Measurements from ENCODE around the gene PKIB. TPM values are rescaled to one million over a fixed set of nuclear protein-coding genes. Genes with fewer than 3 reads are reported as not detected.

The PKIB gene
- total RNA-seq, 4 donors from 2014 or later: 1.1 to 9.8 (median 4.5) TPM

DNA sequence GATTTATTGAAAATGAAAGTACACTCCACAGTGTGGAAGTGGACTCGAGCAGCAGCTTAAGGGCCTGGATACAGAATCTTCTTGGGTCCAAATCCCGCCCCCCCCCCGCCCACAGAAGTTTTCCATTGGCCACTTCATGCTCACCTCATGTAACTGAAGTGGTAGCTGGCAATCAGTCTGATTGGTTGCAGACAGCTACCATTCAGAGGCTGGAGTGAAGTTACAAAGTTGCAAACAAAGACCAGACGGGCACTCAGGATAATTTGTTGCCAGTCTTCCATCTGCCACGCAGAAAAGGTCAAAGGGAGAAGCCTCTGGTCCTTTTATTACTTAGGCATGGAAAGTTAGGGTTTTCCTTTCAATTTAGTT is 143.5 kb downstream of the PKIB start:
- no peak for ATAC-seq (ENCODE audit: low FRiP score)
- TF ChIP-seq, protein P1, sequence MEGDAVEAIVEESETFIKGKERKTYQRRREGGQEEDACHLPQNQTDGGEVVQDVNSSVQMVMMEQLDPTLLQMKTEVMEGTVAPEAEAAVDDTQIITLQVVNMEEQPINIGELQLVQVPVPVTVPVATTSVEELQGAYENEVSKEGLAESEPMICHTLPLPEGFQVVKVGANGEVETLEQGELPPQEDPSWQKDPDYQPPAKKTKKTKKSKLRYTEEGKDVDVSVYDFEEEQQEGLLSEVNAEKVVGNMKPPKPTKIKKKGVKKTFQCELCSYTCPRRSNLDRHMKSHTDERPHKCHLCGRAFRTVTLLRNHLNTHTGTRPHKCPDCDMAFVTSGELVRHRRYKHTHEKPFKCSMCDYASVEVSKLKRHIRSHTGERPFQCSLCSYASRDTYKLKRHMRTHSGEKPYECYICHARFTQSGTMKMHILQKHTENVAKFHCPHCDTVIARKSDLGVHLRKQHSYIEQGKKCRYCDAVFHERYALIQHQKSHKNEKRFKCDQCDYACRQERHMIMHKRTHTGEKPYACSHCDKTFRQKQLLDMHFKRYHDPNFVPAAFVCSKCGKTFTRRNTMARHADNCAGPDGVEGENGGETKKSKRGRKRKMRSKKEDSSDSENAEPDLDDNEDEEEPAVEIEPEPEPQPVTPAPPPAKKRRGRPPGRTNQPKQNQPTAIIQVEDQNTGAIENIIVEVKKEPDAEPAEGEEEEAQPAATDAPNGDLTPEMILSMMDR (IDR thresholded peaks at IDR 0.05): no peak

DNA sequence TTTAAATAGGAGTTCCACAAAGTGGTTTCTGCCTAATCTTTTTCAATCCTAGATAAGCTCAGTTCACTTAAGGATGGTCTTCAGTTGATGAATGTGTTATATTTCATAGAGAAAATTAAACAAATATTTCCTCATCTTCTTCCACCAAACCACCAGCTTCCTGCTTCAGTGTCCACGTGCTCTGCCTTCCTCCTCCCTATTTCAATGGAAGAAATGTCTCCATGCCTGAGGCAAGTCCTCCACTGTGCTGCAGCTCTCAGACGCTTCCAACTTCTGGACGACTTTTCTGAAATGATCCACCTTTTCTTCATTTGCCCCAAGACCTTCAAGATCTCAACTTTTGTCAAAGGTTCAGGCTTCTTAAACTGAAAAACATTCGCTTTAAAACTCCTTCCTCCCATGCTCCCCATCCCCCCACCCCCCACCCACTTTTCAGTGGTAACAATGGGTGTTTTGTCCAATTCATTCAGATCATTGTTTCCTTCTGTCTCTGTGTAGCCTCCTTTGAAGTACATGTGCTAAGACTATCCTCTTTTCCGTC is 144.1 kb downstream of the PKIB start:
- TF ChIP-seq, protein P1 (IDR thresholded peaks at IDR 0.05): no peak
- ATAC-seq (ENCODE audit: low FRiP score) (no peak), DNase-seq (ENCODE audit: low spot score) (no peak)

More for the DNA sequence above, 143.5 kb downstream of the PKIB start:
- DNase-seq (ENCODE audit: low spot score): no peak

DNA sequence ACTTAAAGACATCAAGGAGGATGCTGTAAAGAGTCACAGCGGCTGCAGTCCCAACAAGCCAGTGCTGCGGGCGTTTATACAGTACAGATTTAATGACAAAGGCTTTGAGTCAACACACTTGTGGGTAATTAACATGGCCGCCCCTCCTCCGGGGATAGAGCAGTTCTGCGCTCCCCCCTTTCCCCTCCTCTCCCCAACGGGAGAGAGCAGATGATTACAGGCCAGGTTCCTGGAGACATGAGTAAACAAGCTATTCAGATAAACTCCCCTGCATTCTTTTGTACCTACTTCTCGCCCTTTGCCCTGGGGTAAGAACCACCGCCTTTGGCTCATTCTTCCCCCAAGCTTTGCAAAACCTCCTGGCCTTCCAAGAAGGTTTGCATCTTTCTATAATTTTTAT is 145.7 kb downstream of the PKIB start:
- DNase-seq (ENCODE audit: low spot score) (no peak), ATAC-seq (ENCODE audit: low FRiP score) (no peak)
- TF ChIP-seq, protein P1 (IDR thresholded peaks at IDR 0.05): no peak

DNA sequence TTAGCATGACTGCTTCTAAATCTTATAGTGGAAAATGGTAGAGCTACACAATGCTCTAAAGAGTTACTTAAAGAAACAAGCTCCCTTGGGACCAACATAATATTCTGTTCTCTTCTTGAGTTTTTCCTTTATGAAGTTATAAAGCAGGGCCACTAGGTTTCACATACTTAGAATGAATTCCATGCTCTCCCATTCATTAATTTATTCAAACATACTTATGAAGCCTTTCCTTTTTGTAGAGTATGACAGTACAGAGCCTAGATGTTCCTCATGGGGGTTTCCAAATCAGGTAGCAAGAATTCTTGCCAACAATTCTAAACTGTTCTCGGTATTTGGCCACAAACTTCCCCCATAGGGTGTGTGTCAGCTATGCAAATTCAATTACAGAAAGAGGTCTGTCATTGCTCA is 148.7 kb downstream of the PKIB start:
- ATAC-seq (ENCODE audit: low FRiP score): no peak
- no peak for DNase-seq (ENCODE audit: low spot score)
- TF ChIP-seq, protein P1 (IDR thresholded peaks at IDR 0.05): no peak

DNA sequence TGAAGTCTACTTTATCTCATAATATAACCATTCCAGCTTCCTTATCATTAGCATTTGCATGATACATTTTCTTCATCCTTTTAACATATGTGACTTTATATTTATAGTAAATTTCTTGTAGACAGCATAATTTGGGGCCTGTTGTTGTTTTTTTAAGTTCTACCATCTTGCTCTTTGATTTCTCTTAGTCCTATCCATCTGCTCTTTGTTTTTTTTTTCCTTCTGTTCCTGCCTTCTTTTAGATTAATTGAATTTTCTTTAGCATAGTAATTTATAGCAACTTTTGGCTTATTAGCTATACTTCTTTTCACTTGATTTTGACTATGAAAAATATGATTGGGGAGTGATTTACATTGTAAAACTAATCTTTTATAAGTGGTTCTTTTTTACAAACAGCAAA is 150.1 kb downstream of the PKIB start:
- TF ChIP-seq, protein P1 (IDR thresholded peaks at IDR 0.05): no peak
- no peak for ATAC-seq (ENCODE audit: low FRiP score)

DNA sequence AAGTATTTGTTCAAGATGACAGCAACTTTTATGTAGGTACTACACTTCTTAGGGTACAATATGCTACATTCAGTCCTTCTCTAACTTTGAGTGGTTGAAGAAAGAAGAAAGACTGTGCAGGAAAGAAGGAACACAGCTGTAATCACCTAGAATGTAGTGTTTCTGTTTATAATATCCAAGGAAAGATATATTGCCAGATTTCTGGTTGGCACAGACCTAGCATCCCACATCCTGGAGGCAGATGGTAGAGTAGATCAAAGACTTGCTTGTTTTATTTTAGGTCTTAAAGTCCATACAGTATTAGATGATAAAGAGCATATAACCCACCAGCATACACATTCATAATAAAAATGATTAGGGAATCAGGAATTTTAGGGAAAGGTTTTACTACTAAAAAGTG is 156.1 kb downstream of the PKIB start:
- TF ChIP-seq, protein P1 (IDR thresholded peaks at IDR 0.05): no peak
- no peak for ATAC-seq (ENCODE audit: low FRiP score)
- DNase-seq (ENCODE audit: low spot score): no peak

More for the DNA sequence above, 150.1 kb downstream of the PKIB start:
- DNase-seq (ENCODE audit: low spot score): no peak

DNA sequence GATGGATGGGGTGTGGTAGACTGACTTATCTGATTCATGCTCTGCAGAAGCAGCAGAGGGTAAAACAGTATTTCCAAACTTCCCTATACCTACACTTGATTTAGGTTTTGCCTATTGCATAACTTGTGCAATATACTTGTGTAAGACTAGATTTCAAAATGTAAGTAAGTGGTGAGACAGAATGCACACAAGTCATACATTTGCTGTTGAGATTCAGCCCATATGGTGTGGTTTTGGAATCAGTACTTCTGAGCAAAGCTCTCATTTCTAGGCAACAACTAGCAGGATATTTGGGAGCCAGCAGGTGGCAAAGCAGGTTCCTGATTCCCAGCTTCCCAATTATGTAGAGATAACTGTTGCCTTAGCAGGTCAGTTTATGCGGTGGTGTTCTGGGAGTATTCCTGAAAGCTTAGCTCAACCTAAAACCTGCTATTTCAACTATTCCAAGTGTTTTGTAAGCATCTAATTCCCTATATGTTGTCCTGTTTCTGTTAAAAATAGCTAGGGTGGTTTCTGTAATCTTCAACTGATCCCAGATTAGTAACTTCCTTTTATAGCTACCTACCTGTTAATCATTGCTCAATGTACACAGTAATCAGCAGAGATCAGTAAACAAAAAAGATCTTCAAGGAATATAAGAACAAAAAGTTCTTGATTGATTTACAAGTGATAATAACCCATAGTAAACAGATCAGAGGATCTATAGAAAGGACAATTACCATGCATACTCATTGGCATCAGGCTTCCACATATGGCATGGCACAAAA is 160.8 kb downstream of the PKIB start:
- ATAC-seq (ENCODE audit: low FRiP score) (no peak), DNase-seq (ENCODE audit: low spot score) (no peak)
- TF ChIP-seq, protein P1 (IDR thresholded peaks at IDR 0.05): no peak
